Mammary epithelial cell (primary cell): ENCODE data around the gene PLEKHM3.

Experiments used
- CTCF ChIP-seq, 2 donors: IDR thresholded peaks in 1 of 2; conservative IDR thresholded peaks in 1 of 2; 2 replicates each; pipeline ENCODE4 v1.5.1; 2011 to 2012; ENCODE audit warnings: inconsistent platforms in 2 of 2, low read length in 2 of 2, mild to moderate bottlenecking in 2 of 2, control low read depth in 1 of 2, low read depth in 1 of 2; ENCODE audit not compliant: insufficient read depth in 1 of 2; ENCODE audit errors: extremely low read depth in 1 of 2
- EZH2 ChIP-seq: IDR thresholded peaks from 2 replicates; pipeline ENCODE4 v1.6.1; 2012; ENCODE audit warnings: low read length, inconsistent platforms, borderline replicate concordance

GRCh38 chr2:208013285-208014178, 11.8 kb downstream of the PLEKHM3 start:
- TF ChIP-seq EZH2: no peak
- TF ChIP-seq CTCF (conservative IDR thresholded peaks at IDR 0.05 in 1 of 2, IDR thresholded peaks at IDR 0.05 in 1 of 2; ENCODE audit: extremely low read depth in 1 of 2, insufficient read depth in 1 of 2, low read depth in 1 of 2, low read length in 2 of 2): no peak
